ENCODE results near the gene MARCHF2. TPM values are rescaled to one million over a fixed set of nuclear protein-coding genes. Genes with fewer than 3 reads are reported as not detected.
A peak's percentile ranks its signal among the peaks of the same experiment; 100 is the strongest.

MARCHF2 gene
- total and polyA plus RNA-seq, 2 donors (not counting 1 experiment from before 2014, with no cell fraction given) = 22.9 to 52.6 TPM

- Histone ChIP-seq H3K4me2 (replicated peaks; ENCODE audit: low read depth, low read length, poor library complexity, severe bottlenecking) (no peak overlapping the region), H3K4me1 (ENCODE audit: control insufficient read depth in 2 of 2, insufficient read depth in 2 of 2, low read length in 2 of 2) (peaks cover 10 to 18% of the 10 kb centered on the region in 2 donors), H3K27ac (ENCODE audit: low read length in 2 of 2) (no peak overlapping the region), H4K20me1 (ENCODE audit: control insufficient read depth, insufficient read depth, low read length, poor library complexity, severe bottlenecking) (peaks cover 12% of the 10 kb centered on the region), H2AFZ (ENCODE audit: insufficient read depth, low read depth, low read length, poor library complexity, severe bottlenecking) (no peak overlapping the region), H3K27me3 (replicated peaks in 1 of 4; ENCODE audit: control extremely low read depth in 1 of 4, control insufficient read depth in 3 of 4, insufficient read depth in 4 of 4, low read length in 3 of 4) (no peaks in the 10 kb centered on the region), H3K9me3 (ENCODE audit: control extremely low read depth in 1 of 3, control insufficient read depth in 2 of 3, insufficient read depth in 1 of 3, low read length in 2 of 3) (peaks cover 0 to 9% (median 0%) of the 10 kb centered on the region in 3 donors), H3K79me2 (ENCODE audit: control insufficient read depth, insufficient read depth, low read length) (peaks cover 17% of the 10 kb centered on the region), H3K9ac (ENCODE audit: low read length) (no peak overlapping the region), H3K4me3 (ENCODE audit: control extremely low read depth in 1 of 5, extremely low read depth in 1 of 5, insufficient read depth in 1 of 5, low read depth in 2 of 5, low read length in 4 of 5) (no peak overlapping the region), H3K36me3 (replicated peaks in 1 of 2; ENCODE audit: control extremely low read depth in 1 of 2, control insufficient read depth in 1 of 2, extremely low read depth in 1 of 2, insufficient read depth in 2 of 2, low read length in 1 of 2) (no peaks in the 10 kb centered on the region)
- H3K4me3 Mint-ChIP-seq = no peak overlapping the region
- peaks cover 19% of the 10 kb centered on the region for H3K4me1 Mint-ChIP-seq
- H3K9me3 Mint-ChIP-seq (ENCODE audit: insufficient read depth) = no peaks in the 10 kb centered on the region
- no peak for TF ChIP-seq EZH2 (IDR thresholded peaks at IDR 0.05; ENCODE audit: borderline replicate concordance, insufficient read depth, low read depth, low read length, poor library complexity, severe bottlenecking)
- no peak for TF ChIP-seq CTCF (IDR thresholded peaks at IDR 0.05)
- DNase-seq = no peak
- no peak overlapping the region for H3K27ac Mint-ChIP-seq
- ChIA-PET CTCF (no interaction called here), POLR2A (interaction anchor here (0.6 kb wide), 1 partner anchor 60 kb away, joined by 6 read pairs; no protein-coding TSS in a partner anchor)
- intact Hi-C loops (cut with micrococcal nuclease) = no loop called here
- no peaks in the 10 kb centered on the region for H3K27me3 Mint-ChIP-seq
- 100% methylated on average over 1 of the region's 4 CpGs for WGBS (ENCODE audit: insufficient coverage)
- ATAC-seq (ENCODE audit: low read depth) = no peak
Observed at GRCh38 chr19:8386990-8387389, 26.1 kb upstream of the MARCHF2 start.

GRCh38 chr19:8387688-8388611 is 25.2 kb upstream of the MARCHF2 start:
- no peak for ATAC-seq (ENCODE audit: low read depth)
- Mint-ChIP-seq H3K9me3 (ENCODE audit: insufficient read depth) (no peaks in the 10 kb centered on the region), H3K27ac (no peak overlapping the region), H3K27me3 (no peaks in the 10 kb centered on the region), H3K4me1 (peaks cover 25% of the 10 kb centered on the region), H3K4me3 (peak overlapping the region; percentile 68)
- no peak overlapping the region for H3K4me2 ChIP-seq (replicated peaks; ENCODE audit: low read depth, low read length, poor library complexity, severe bottlenecking)
- TF ChIP-seq EZH2 (IDR thresholded peaks at IDR 0.05; ENCODE audit: borderline replicate concordance, insufficient read depth, low read depth, low read length, poor library complexity, severe bottlenecking) = no peak
- TF ChIP-seq CTCF (IDR thresholded peaks at IDR 0.05) = no peak
- intact Hi-C loops (cut with micrococcal nuclease) = no loop called here
- H4K20me1 ChIP-seq (ENCODE audit: control insufficient read depth, insufficient read depth, low read length, poor library complexity, severe bottlenecking) = peaks cover 22% of the 10 kb centered on the region
- 97% methylated on average over 6 of the region's 16 CpGs for WGBS (ENCODE audit: insufficient coverage)
- no peak overlapping the region for H2AFZ ChIP-seq (ENCODE audit: insufficient read depth, low read depth, low read length, poor library complexity, severe bottlenecking)
- H3K27me3 ChIP-seq (replicated peaks in 1 of 4; ENCODE audit: control extremely low read depth in 1 of 4, control insufficient read depth in 3 of 4, insufficient read depth in 4 of 4, low read length in 3 of 4) = no peaks in the 10 kb centered on the region
- ChIA-PET CTCF (interaction anchor here (0.6 kb wide), 1 partner anchor 34 kb away, joined by 3 read pairs; no protein-coding TSS in a partner anchor), POLR2A (interaction anchor here (0.7 kb wide), 1 partner anchor 126 kb away, joined by 3 read pairs; the partner anchor contains the start of gene ZNF414)
- H3K36me3 ChIP-seq (replicated peaks in 1 of 2; ENCODE audit: control extremely low read depth in 1 of 2, control insufficient read depth in 1 of 2, extremely low read depth in 1 of 2, insufficient read depth in 2 of 2, low read length in 1 of 2) = no peaks in the 10 kb centered on the region
- peaks cover 26% of the 10 kb centered on the region for H3K79me2 ChIP-seq (ENCODE audit: control insufficient read depth, insufficient read depth, low read length)
- peaks cover 0 to 9% (median 0%) of the 10 kb centered on the region in 3 donors for H3K9me3 ChIP-seq (ENCODE audit: control extremely low read depth in 1 of 3, control insufficient read depth in 2 of 3, insufficient read depth in 1 of 3, low read length in 2 of 3)
- no peak overlapping the region for H3K27ac ChIP-seq (ENCODE audit: low read length in 2 of 2)
- H3K4me1 ChIP-seq (ENCODE audit: control insufficient read depth in 2 of 2, insufficient read depth in 2 of 2, low read length in 2 of 2) = peaks cover 10 to 20% of the 10 kb centered on the region in 2 donors
- H3K9ac ChIP-seq (ENCODE audit: low read length) = no peak overlapping the region
- no peak overlapping the region for H3K4me3 ChIP-seq (ENCODE audit: control extremely low read depth in 1 of 5, extremely low read depth in 1 of 5, insufficient read depth in 1 of 5, low read depth in 2 of 5, low read length in 4 of 5)
- no peak for DNase-seq
